GM12878 (cell line): ENCODE results near the gene SPSB2. TPM values are rescaled to one million over a fixed set of nuclear protein-coding genes. Genes with fewer than 3 reads are reported as not detected.
A peak's percentile ranks its signal among the peaks of the same experiment; 100 is the strongest.

Experiments used
- ATAC-seq: fragments of 200-7000 bp; cut with Tn5 transposase; 3 replicates; pipeline ENCODE4 v1.9.1; 2020; ENCODE audit warnings: mild to moderate bottlenecking, moderate library complexity
- BruUV-seq: library from RNA; stranded (reverse); fragments of 400-500 nt; replicated peaks from 2 replicates; lab custom pipeline; 2021; lab: Mats Ljungman, UMichigan
- CTCF ChIA-PET: fragments of 300-600 bp; sonication (Branson Sonifier 250); formaldehyde crosslinking; extraction: SDS; loops from one replicate; lab custom pipeline; 2021; ENCODE audit warnings: inconsistent platforms; lab: Yijun Ruan, JAX
- POLR2A ChIA-PET: fragments of 350-600 bp; formaldehyde crosslinking; extraction: SDS; loops from one replicate; lab custom pipeline; 2021; ENCODE audit warnings: inconsistent platforms; lab: Charles Lee
- RAD21 ChIA-PET: fragments of 300-600 bp; sonication (Branson Sonifier 250); formaldehyde crosslinking; loops from one replicate; lab custom pipeline; 2023; ENCODE audit warnings: antibody characterized with exemption; ENCODE audit not compliant: unreplicated experiment; lab: Charles Lee
- SMC1A ChIA-PET: fragments of 300-600 bp; sonication (Branson Sonifier 250); formaldehyde crosslinking; loops from one replicate; lab custom pipeline; 2023; ENCODE audit not compliant: unreplicated experiment, uncharacterized antibody; lab: Charles Lee
- DNase-seq: peaks from one replicate; pipeline ENCODE4 v3.0.0-alpha.2; 2011; ENCODE audit warnings: low read depth, low spot score
- FAIRE-seq: peaks from 3 replicates; lab custom pipeline; 2011; peaks lifted over from hg19 to GRCh38; lab: Jason Lieb, UNC
- H2AFZ ChIP-seq: 2 replicates; pipeline ENCODE4 v1.6.0; 2011; ENCODE audit warnings: low read depth, low read length, control low read depth; ENCODE audit not compliant: control insufficient read depth
- H3K27ac ChIP-seq: 2 replicates; pipeline ENCODE4 v1.5.1; 2011; ENCODE audit warnings: control low read depth; ENCODE audit not compliant: control insufficient read depth, insufficient read depth
- H3K27me3 ChIP-seq, 2 experiments: replicated peaks in 1 of 2; 2 replicates each; pipeline versions ENCODE4 v1.6.0 to v1.6.1; 2011; ENCODE audit warnings: low read length in 1 of 2; ENCODE audit not compliant: control insufficient read depth in 2 of 2, insufficient read depth in 2 of 2
- H3K36me3 ChIP-seq, 2 experiments: 2 replicates each; pipeline ENCODE4 v1.5.1; 2011; ENCODE audit warnings: low read length in 1 of 2; ENCODE audit not compliant: control insufficient read depth in 2 of 2, insufficient read depth in 2 of 2
- H3K4me1 ChIP-seq: 2 replicates; pipeline ENCODE4 v1.6.1; 2011; ENCODE audit warnings: mild to moderate bottlenecking, low read length, moderate library complexity, mixed read lengths; ENCODE audit not compliant: control insufficient read depth, insufficient read depth
- H3K4me2 ChIP-seq: 2 replicates; pipeline ENCODE4 v1.6.0; 2011; ENCODE audit warnings: control low read depth; ENCODE audit not compliant: control insufficient read depth, insufficient read depth
- H3K4me3 ChIP-seq: fragments of 200-600 bp; sonication (generic); 2 replicates; pipeline ENCODE4 v1.5.1; 2016
- H3K79me2 ChIP-seq: 2 replicates; pipeline ENCODE4 v1.6.0; 2011; ENCODE audit warnings: low read length; ENCODE audit not compliant: control insufficient read depth, insufficient read depth
- H3K9ac ChIP-seq: 2 replicates; pipeline ENCODE4 v1.8.0; 2011; ENCODE audit warnings: low read length, control low read depth, mixed read lengths; ENCODE audit not compliant: control insufficient read depth, insufficient read depth
- H3K9me3 ChIP-seq: replicated peaks from 3 replicates; pipeline ENCODE4 v1.5.1; 2011; ENCODE audit warnings: mild to moderate bottlenecking, low read length; ENCODE audit not compliant: control insufficient read depth, insufficient read depth
- H4K20me1 ChIP-seq: 2 replicates; pipeline ENCODE4 v1.6.0; 2011; ENCODE audit not compliant: control insufficient read depth, insufficient read depth
- FOS ChIP-seq: IDR thresholded peaks from 3 replicates; pipeline ENCODE4 v1.6.1; 2011; ENCODE audit warnings: borderline replicate concordance; ENCODE audit not compliant: insufficient read length; ENCODE audit errors: extremely low read depth
- GATAD2B ChIP-seq: fragments of 450-650 bp; conservative IDR thresholded peaks from 2 replicates; pipeline ENCODE4 v1.6.1; 2017; ENCODE audit warnings: low read depth, mild to moderate bottlenecking, moderate library complexity
- MEF2A ChIP-seq: IDR thresholded peaks from 2 replicates; pipeline ENCODE4 v1.6.1; 2011; ENCODE audit warnings: low read depth, mild to moderate bottlenecking, low read length, moderate library complexity; ENCODE audit not compliant: insufficient read depth
- SP1 ChIP-seq: IDR thresholded peaks from one replicate; pipeline ENCODE4 v1.6.1; 2011; ENCODE audit warnings: low read depth, low read length
- SUZ12 ChIP-seq: fragments of 200-600 bp; sonication (generic); IDR thresholded peaks from one replicate; pipeline ENCODE4 v1.6.1; 2018; ENCODE audit warnings: antibody characterized with exemption, mild to moderate bottlenecking; ENCODE audit not compliant: unreplicated experiment
- WGBS: methylation state at CpG from one replicate; pipeline ENCODE4 v1.1.6; 2016; ENCODE audit warnings: low lambda C conversion rate; ENCODE audit not compliant: insufficient replicate concordance, insufficient coverage; ENCODE audit errors: missing lambda C conversion rate; 5-methylcytosine and 5-hydroxymethylcytosine counted together
- in situ Hi-C: fragments of 300-500 bp; cut with MboI; formaldehyde crosslinking; loops from 9 replicates; pipeline ENCODE4 v1.14.3; 2018; ENCODE audit warnings: mixed read lengths
- intact Hi-C: fragments of 100-400 bp; cut with micrococcal nuclease; formaldehyde crosslinking; loops from one replicate; pipeline ENCODE4 v1.14.2; 2022; ENCODE audit not compliant: unreplicated experiment
- polyA plus RNA-seq, 11 experiments: library from polyadenylated mRNA; depleted of rRNA in 4 of 11; unstranded in 6 of 11; stranded (reverse) in 5 of 11; fragments of >200 nt; fragmentation: Nextera tagmentation in 4 of 11; fragmentation: Illumina TruSeq in 1 of 11; extraction: Ambion mirVana in 4 of 11; extraction: Trizol in 1 of 11; gene quantifications; 1 replicate in 1 of 11; 2 replicates in 10 of 11; pipeline versions ENCODE4 v1.2.1 to v1.2.3, GENCODE V29; 2011 to 2016; ENCODE audit warnings: inconsistent platforms in 2 of 11, missing spikeins in 2 of 11, low read depth in 1 of 11
- total RNA-seq, 4 experiments: library from RNA; depleted of rRNA in 3 of 4; stranded (reverse); fragments of >200 nt in 3 of 4; fragmentation: Illumina TruSeq in 1 of 4; extraction: Trizol in 1 of 4; gene quantifications; 2 replicates each; pipeline versions ENCODE4 v1.2.1 to v1.2.3, GENCODE V29; 2013 to 2021
- TF ChIP-seq, protein P1 (sequence below): IDR thresholded peaks from 2 replicates; pipeline ENCODE4 v1.6.1; 2011; ENCODE audit warnings: borderline replicate concordance, low read depth, mild to moderate bottlenecking, moderate library complexity, mixed read lengths, low read length; ENCODE audit not compliant: insufficient read depth; ENCODE audit errors: extremely low read length
- TF ChIP-seq, protein P2 (sequence below): fragments of 450-650 bp; IDR thresholded peaks from 2 replicates; pipeline ENCODE4 v1.6.1; 2017; ENCODE audit warnings: low read depth, mild to moderate bottlenecking, moderate library complexity
- TF ChIP-seq, protein P3 (sequence below): fragments of 450-650 bp; IDR thresholded peaks from 2 replicates; pipeline ENCODE4 v1.6.1; 2016; ENCODE audit warnings: mild to moderate bottlenecking, moderate library complexity, borderline replicate concordance
- TF ChIP-seq, protein P4 (sequence below): IDR thresholded peaks from 2 replicates; pipeline ENCODE4 v1.6.1; 2011; ENCODE audit warnings: low read depth, low read length, improper control_type of control experiment, borderline replicate concordance
- TF ChIP-seq, protein P5 (sequence below): fragments of 450-650 bp; conservative IDR thresholded peaks from 2 replicates; pipeline ENCODE4 v1.6.1; 2017; ENCODE audit warnings: mild to moderate bottlenecking, moderate library complexity

SPSB2 gene
- total and polyA plus RNA-seq, 10 of the 15 experiments (the other 5 are each of a cell fraction or from before 2014, with no cell fraction given): 0.08 to 5.6 (median 2.7) TPM

DNA sequence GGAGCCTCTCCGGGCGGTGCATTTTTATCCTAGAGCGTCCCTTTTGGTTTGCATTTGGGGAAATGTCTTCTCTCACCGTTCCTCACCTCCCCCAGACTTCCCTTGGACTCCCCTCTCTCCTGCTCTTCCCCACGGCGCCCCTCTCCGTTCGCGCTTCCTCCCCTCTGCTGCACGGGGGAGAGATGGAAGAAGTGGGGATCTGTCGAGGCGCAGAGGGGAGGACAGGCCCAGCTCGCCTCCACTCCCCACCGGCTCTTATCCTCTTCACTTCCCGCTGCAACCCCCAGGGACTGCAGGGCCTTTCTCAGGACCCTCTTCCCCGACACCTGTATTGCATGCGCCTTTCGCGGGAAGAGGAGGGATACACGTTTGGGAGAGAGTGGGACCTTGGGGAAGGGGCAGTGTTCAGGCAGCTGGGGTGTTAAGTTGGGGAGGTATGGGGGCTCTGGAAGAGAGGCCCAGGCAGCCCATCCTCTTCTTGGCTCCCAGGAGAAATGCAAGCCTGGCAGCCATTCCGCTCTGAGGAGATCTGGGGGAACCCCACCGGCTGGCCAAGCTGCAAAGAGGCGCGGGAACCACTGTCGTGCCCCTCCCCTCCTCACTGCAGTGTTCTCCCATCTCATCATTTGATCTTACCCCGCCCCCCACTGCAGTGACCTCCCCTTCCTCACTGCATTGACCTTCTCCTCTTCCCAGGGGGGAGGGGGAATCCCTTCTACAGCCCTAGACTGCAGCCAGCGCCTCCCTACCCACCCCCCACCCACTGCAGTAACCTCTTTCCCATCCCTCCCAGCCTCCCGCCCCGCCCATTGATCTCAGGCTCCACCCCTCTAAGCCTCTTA, 42.1 kb upstream of the SPSB2 start:
- ChIA-PET RAD21 (interaction anchor here (0.7 kb wide), 1 partner anchor 24 kb away, joined by 3 read pairs; no protein-coding TSS in a partner anchor), SMC1A (interaction anchor here (1.3 to 3.1 kb wide), 2 partner anchors 23 to 30 kb away, joined by 5 to 16 read pairs; partner anchors contain the start of gene C12orf57), CTCF (interaction anchor here (1.5 to 4.6 kb wide), 3 partner anchors 9 to 46 kb away, joined by 4 to 20 read pairs (median 18); partner anchors contain the start of gene SPSB2), POLR2A (interaction anchor here (0.6 to 3.0 kb wide), 13 partner anchors 8 to 169 kb away, joined by 3 to 14 read pairs (median 3); partner anchors contain the start of genes C12orf57, CDCA3, RNU7-1 and SPSB2)
- Histone ChIP-seq H3K27ac (peak overlapping the region; percentile 59), H2AFZ (peak overlapping the region; percentile 81), H3K4me1 (peaks cover 11% of the 10 kb centered on the region), H3K4me3 (peak overlapping the region; percentile 100), H3K36me3 (peaks cover 2 to 6% of the 10 kb centered on the region in 2 experiments; a peak in 2 of 4 replicates), H3K4me2 (peak overlapping the region; percentile 97), H3K27me3 (no peaks in the 10 kb centered on the region), H3K79me2 (peaks cover 23% of the 10 kb centered on the region), H3K9me3 (no peaks in the 10 kb centered on the region), H3K9ac (peak overlapping the region; percentile 83), H4K20me1 (no peaks in the 10 kb centered on the region)
- DNase-seq (no peak), ATAC-seq (peak; percentile 65), FAIRE-seq (no peak)
- WGBS: 2% methylated on average over 27 of the region's 29 CpGs
- intact Hi-C loops (no loop called here), in situ Hi-C loops (no loop called here)
- TSS peak; percentile 61 for BruUV-seq
- TF ChIP-seq, protein P1, sequence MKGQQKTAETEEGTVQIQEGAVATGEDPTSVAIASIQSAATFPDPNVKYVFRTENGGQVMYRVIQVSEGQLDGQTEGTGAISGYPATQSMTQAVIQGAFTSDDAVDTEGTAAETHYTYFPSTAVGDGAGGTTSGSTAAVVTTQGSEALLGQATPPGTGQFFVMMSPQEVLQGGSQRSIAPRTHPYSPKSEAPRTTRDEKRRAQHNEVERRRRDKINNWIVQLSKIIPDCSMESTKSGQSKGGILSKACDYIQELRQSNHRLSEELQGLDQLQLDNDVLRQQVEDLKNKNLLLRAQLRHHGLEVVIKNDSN: no peak
- TF ChIP-seq, protein P2, sequence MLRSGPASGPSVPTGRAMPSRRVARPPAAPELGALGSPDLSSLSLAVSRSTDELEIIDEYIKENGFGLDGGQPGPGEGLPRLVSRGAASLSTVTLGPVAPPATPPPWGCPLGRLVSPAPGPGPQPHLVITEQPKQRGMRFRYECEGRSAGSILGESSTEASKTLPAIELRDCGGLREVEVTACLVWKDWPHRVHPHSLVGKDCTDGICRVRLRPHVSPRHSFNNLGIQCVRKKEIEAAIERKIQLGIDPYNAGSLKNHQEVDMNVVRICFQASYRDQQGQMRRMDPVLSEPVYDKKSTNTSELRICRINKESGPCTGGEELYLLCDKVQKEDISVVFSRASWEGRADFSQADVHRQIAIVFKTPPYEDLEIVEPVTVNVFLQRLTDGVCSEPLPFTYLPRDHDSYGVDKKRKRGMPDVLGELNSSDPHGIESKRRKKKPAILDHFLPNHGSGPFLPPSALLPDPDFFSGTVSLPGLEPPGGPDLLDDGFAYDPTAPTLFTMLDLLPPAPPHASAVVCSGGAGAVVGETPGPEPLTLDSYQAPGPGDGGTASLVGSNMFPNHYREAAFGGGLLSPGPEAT: peak; percentile 24; the same call in 1 of the 2 replicates
- TF ChIP-seq, protein P3, sequence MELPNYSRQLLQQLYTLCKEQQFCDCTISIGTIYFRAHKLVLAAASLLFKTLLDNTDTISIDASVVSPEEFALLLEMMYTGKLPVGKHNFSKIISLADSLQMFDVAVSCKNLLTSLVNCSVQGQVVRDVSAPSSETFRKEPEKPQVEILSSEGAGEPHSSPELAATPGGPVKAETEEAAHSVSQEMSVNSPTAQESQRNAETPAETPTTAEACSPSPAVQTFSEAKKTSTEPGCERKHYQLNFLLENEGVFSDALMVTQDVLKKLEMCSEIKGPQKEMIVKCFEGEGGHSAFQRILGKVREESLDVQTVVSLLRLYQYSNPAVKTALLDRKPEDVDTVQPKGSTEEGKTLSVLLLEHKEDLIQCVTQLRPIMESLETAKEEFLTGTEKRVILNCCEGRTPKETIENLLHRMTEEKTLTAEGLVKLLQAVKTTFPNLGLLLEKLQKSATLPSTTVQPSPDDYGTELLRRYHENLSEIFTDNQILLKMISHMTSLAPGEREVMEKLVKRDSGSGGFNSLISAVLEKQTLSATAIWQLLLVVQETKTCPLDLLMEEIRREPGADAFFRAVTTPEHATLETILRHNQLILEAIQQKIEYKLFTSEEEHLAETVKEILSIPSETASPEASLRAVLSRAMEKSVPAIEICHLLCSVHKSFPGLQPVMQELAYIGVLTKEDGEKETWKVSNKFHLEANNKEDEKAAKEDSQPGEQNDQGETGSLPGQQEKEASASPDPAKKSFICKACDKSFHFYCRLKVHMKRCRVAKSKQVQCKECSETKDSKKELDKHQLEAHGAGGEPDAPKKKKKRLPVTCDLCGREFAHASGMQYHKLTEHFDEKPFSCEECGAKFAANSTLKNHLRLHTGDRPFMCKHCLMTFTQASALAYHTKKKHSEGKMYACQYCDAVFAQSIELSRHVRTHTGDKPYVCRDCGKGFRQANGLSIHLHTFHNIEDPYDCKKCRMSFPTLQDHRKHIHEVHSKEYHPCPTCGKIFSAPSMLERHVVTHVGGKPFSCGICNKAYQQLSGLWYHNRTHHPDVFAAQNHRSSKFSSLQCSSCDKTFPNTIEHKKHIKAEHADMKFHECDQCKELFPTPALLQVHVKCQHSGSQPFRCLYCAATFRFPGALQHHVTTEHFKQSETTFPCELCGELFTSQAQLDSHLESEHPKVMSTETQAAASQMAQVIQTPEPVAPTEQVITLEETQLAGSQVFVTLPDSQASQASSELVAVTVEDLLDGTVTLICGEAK: peak; percentile 28; the same call in 1 of the 2 replicates
- TF ChIP-seq SUZ12: no peak
- no peak for TF ChIP-seq MEF2A
- no peak for TF ChIP-seq FOS
- TF ChIP-seq GATAD2B: 0 out of 2 replicates have a peak, but pooled peaks have one; percentile 11
- TF ChIP-seq, protein P4, sequence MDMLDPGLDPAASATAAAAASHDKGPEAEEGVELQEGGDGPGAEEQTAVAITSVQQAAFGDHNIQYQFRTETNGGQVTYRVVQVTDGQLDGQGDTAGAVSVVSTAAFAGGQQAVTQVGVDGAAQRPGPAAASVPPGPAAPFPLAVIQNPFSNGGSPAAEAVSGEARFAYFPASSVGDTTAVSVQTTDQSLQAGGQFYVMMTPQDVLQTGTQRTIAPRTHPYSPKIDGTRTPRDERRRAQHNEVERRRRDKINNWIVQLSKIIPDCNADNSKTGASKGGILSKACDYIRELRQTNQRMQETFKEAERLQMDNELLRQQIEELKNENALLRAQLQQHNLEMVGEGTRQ: no peak
- TF ChIP-seq, protein P5, sequence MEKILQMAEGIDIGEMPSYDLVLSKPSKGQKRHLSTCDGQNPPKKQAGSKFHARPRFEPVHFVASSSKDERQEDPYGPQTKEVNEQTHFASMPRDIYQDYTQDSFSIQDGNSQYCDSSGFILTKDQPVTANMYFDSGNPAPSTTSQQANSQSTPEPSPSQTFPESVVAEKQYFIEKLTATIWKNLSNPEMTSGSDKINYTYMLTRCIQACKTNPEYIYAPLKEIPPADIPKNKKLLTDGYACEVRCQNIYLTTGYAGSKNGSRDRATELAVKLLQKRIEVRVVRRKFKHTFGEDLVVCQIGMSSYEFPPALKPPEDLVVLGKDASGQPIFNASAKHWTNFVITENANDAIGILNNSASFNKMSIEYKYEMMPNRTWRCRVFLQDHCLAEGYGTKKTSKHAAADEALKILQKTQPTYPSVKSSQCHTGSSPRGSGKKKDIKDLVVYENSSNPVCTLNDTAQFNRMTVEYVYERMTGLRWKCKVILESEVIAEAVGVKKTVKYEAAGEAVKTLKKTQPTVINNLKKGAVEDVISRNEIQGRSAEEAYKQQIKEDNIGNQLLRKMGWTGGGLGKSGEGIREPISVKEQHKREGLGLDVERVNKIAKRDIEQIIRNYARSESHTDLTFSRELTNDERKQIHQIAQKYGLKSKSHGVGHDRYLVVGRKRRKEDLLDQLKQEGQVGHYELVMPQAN: 0 out of 2 replicates have a peak, but pooled peaks have one; percentile 19
- peak; percentile 19 for TF ChIP-seq SP1
